SH-SY5Y (cell line): ENCODE measurements around the gene NUP214.

Experiments
- GATA2 ChIP-seq: IDR thresholded peaks from 2 replicates; pipeline ENCODE4 v1.6.1; 2011; ENCODE audit warnings: mild to moderate bottlenecking, low read depth, low read length
- GATA3 ChIP-seq: IDR thresholded peaks from 2 replicates; pipeline ENCODE4 v1.6.1; 2011; ENCODE audit warnings: low read depth, mild to moderate bottlenecking, low read length, moderate library complexity

GRCh38 chr9:131277910-131278701 lies 152.7 kb downstream of the NUP214 start:
- TF ChIP-seq GATA2: no peak
- TF ChIP-seq GATA3: no peak
